GM23338 (cell line): Measurements from ENCODE around the gene MTHFD2L.

Experiments used
- CREB1 ChIP-seq: fragments of 250-450 bp; sonication (Bioruptor Pico); IDR thresholded peaks from 2 replicates; pipeline ENCODE4 v1.5.0; 2020; ENCODE audit warnings: low read depth, mild to moderate bottlenecking, moderate library complexity
- EZH2 ChIP-seq: fragments of 200-600 bp; sonication (generic); IDR thresholded peaks from one replicate; pipeline ENCODE4 v1.8.0; 2017; ENCODE audit warnings: antibody characterized with exemption, mild to moderate bottlenecking, low read depth; ENCODE audit not compliant: unreplicated experiment
- EZH2phosphoT487 ChIP-seq: fragments of 200-600 bp; sonication (generic); IDR thresholded peaks from one replicate; pipeline ENCODE4 v1.8.1; 2018; ENCODE audit warnings: antibody characterized with exemption; ENCODE audit not compliant: unreplicated experiment
- JUNB ChIP-seq: IDR thresholded peaks from one replicate; pipeline ENCODE4 v1.6.1; 2016; ENCODE audit warnings: antibody characterized with exemption; ENCODE audit not compliant: unreplicated experiment
- POLR2AphosphoS5 ChIP-seq: IDR thresholded peaks from 2 replicates; pipeline ENCODE4 v1.6.1; 2016; ENCODE audit warnings: antibody characterized with exemption, low read depth
- ZNF114 ChIP-seq: fragments of 250-450 bp; sonication (Bioruptor Pico); IDR thresholded peaks from 2 replicates; pipeline ENCODE4 v1.5.0; 2020; ENCODE audit warnings: mild to moderate bottlenecking, moderate library complexity
- TF ChIP-seq, protein P1 (sequence below), 2 experiments: fragments of 200-600 bp in 1 of 2; sonication (generic) in 1 of 2; conservative IDR thresholded peaks; 2 replicates each; pipeline versions ENCODE4 v1.5.1 to v1.6.1; 2016 to 2017; ENCODE audit warnings: antibody characterized with exemption in 2 of 2, low read depth in 2 of 2, mild to moderate bottlenecking in 2 of 2, moderate library complexity in 1 of 2
- TF ChIP-seq, protein P2 (sequence below): IDR thresholded peaks from 2 replicates; pipeline ENCODE4 v1.6.1; 2016; ENCODE audit warnings: antibody characterized with exemption
- TF ChIP-seq, protein P3 (sequence below): fragments of 250-450 bp; sonication (Bioruptor Pico); IDR thresholded peaks from 2 replicates; pipeline ENCODE4 v1.5.0; 2020; ENCODE audit warnings: mild to moderate bottlenecking, moderate library complexity

DNA sequence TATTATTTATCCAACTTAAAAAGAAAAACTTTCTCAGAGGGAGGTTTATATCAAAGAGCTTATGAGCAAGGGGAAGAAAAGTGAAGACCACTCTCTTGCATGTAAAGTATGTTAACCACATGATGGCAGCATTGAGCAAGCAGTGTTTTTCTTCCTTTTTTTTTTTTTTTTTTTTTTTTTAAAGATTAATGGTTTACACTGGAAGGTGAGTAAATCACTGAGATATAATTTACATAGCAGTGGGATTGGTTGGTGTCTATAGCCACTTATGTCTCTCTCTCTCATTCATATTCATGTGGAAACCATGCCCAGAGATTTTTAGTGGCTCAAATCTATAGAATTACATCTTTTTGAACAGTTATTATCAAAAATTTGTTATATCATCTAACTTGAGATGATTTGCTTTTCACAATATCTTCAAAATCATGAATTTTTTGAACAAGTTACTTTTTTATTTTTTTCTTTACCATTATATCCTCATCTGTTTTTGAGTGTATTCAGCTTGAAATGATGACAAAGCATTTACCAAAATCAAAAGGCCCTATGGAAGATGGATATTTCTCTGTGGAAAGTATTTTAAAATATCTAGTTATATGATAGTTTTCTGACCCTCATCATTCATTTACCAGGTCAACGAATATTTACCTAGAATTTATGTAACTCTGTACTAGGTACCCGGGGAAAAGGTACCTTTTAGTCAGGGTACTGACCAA is 31.6 kb downstream of the MTHFD2L start:
- TF ChIP-seq, protein P1, sequence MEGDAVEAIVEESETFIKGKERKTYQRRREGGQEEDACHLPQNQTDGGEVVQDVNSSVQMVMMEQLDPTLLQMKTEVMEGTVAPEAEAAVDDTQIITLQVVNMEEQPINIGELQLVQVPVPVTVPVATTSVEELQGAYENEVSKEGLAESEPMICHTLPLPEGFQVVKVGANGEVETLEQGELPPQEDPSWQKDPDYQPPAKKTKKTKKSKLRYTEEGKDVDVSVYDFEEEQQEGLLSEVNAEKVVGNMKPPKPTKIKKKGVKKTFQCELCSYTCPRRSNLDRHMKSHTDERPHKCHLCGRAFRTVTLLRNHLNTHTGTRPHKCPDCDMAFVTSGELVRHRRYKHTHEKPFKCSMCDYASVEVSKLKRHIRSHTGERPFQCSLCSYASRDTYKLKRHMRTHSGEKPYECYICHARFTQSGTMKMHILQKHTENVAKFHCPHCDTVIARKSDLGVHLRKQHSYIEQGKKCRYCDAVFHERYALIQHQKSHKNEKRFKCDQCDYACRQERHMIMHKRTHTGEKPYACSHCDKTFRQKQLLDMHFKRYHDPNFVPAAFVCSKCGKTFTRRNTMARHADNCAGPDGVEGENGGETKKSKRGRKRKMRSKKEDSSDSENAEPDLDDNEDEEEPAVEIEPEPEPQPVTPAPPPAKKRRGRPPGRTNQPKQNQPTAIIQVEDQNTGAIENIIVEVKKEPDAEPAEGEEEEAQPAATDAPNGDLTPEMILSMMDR (conservative IDR thresholded peaks at IDR 0.05; ENCODE audit: low read depth in 2 of 2), result peak; percentile 68 to 77
- TF ChIP-seq POLR2AphosphoS5 (no peak), EZH2 (no peak), EZH2phosphoT487 (no peak), ZNF114 (CRISPR knock-in tag) (no peak), JUNB (no peak), CREB1 (CRISPR knock-in tag) (no peak)
- TF ChIP-seq, protein P2, sequence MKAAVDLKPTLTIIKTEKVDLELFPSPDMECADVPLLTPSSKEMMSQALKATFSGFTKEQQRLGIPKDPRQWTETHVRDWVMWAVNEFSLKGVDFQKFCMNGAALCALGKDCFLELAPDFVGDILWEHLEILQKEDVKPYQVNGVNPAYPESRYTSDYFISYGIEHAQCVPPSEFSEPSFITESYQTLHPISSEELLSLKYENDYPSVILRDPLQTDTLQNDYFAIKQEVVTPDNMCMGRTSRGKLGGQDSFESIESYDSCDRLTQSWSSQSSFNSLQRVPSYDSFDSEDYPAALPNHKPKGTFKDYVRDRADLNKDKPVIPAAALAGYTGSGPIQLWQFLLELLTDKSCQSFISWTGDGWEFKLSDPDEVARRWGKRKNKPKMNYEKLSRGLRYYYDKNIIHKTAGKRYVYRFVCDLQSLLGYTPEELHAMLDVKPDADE, result no peak
- TF ChIP-seq, protein P3, sequence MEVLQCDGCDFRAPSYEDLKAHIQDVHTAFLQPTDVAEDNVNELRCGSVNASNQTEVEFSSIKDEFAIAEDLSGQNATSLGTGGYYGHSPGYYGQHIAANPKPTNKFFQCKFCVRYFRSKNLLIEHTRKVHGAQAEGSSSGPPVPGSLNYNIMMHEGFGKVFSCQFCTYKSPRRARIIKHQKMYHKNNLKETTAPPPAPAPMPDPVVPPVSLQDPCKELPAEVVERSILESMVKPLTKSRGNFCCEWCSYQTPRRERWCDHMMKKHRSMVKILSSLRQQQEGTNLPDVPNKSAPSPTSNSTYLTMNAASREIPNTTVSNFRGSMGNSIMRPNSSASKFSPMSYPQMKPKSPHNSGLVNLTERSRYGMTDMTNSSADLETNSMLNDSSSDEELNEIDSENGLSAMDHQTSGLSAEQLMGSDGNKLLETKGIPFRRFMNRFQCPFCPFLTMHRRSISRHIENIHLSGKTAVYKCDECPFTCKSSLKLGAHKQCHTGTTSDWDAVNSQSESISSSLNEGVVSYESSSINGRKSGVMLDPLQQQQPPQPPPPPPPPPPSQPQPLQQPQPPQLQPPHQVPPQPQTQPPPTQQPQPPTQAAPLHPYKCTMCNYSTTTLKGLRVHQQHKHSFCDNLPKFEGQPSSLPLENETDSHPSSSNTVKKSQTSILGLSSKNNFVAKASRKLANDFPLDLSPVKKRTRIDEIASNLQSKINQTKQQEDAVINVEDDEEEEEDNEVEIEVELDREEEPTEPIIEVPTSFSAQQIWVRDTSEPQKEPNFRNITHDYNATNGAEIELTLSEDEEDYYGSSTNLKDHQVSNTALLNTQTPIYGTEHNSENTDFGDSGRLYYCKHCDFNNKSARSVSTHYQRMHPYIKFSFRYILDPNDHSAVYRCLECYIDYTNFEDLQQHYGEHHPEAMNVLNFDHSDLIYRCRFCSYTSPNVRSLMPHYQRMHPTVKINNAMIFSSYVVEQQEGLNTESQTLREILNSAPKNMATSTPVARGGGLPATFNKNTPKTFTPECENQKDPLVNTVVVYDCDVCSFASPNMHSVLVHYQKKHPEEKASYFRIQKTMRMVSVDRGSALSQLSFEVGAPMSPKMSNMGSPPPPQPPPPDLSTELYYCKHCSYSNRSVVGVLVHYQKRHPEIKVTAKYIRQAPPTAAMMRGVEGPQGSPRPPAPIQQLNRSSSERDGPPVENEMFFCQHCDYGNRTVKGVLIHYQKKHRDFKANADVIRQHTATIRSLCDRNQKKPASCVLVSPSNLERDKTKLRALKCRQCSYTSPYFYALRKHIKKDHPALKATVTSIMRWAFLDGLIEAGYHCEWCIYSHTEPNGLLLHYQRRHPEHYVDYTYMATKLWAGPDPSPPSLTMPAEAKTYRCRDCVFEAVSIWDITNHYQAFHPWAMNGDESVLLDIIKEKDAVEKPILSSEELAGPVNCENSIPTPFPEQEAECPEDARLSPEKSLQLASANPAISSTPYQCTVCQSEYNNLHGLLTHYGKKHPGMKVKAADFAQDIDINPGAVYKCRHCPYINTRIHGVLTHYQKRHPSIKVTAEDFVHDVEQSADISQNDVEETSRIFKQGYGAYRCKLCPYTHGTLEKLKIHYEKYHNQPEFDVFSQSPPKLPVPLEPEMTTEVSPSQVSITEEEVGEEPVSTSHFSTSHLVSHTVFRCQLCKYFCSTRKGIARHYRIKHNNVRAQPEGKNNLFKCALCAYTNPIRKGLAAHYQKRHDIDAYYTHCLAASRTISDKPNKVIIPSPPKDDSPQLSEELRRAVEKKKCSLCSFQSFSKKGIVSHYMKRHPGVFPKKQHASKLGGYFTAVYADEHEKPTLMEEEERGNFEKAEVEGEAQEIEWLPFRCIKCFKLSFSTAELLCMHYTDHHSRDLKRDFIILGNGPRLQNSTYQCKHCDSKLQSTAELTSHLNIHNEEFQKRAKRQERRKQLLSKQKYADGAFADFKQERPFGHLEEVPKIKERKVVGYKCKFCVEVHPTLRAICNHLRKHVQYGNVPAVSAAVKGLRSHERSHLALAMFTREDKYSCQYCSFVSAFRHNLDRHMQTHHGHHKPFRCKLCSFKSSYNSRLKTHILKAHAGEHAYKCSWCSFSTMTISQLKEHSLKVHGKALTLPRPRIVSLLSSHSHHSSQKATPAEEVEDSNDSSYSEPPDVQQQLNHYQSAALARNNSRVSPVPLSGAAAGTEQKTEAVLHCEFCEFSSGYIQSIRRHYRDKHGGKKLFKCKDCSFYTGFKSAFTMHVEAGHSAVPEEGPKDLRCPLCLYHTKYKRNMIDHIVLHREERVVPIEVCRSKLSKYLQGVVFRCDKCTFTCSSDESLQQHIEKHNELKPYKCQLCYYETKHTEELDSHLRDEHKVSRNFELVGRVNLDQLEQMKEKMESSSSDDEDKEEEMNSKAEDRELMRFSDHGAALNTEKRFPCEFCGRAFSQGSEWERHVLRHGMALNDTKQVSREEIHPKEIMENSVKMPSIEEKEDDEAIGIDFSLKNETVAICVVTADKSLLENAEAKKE (CRISPR knock-in tag), result no peak
